ENCODE measurements around the gene ZNF790. TPM values are rescaled to one million over a fixed set of nuclear protein-coding genes. Genes with fewer than 3 reads are reported as not detected.

The ZNF790 gene
- total RNA-seq, 4 donors from 2014 or later, result 4.3 to 7.2 (median 6.1) TPM

DNA sequence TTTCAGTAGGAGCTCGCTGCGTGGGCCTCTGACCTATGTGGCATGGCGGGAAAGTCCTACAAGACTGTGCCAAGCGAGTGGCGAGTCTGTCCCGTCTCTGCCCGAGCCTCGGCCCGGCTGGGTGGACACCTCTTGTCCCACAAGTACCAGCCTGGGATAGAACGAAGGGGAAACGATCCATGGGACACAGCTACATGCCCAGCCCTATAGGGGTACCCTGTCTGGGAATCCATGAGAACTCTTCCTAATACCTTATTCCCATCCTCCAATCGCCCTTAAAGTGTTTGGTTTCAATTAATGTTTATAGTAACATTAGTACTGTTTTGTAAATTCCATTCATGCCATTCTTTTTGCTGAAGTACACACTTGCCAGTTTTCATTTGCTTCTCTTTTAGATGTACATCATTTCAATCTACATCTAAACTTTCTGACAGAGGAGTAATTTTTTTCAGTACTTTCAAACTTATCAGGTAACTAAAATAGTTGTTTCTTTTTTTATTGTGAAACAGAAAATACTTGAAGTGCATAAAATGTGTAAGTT, 667 bp upstream of the ZNF790 start:
- TF ChIP-seq, protein P1, sequence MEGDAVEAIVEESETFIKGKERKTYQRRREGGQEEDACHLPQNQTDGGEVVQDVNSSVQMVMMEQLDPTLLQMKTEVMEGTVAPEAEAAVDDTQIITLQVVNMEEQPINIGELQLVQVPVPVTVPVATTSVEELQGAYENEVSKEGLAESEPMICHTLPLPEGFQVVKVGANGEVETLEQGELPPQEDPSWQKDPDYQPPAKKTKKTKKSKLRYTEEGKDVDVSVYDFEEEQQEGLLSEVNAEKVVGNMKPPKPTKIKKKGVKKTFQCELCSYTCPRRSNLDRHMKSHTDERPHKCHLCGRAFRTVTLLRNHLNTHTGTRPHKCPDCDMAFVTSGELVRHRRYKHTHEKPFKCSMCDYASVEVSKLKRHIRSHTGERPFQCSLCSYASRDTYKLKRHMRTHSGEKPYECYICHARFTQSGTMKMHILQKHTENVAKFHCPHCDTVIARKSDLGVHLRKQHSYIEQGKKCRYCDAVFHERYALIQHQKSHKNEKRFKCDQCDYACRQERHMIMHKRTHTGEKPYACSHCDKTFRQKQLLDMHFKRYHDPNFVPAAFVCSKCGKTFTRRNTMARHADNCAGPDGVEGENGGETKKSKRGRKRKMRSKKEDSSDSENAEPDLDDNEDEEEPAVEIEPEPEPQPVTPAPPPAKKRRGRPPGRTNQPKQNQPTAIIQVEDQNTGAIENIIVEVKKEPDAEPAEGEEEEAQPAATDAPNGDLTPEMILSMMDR (IDR thresholded peaks at IDR 0.05; ENCODE audit: low read depth), result no peak

DNA sequence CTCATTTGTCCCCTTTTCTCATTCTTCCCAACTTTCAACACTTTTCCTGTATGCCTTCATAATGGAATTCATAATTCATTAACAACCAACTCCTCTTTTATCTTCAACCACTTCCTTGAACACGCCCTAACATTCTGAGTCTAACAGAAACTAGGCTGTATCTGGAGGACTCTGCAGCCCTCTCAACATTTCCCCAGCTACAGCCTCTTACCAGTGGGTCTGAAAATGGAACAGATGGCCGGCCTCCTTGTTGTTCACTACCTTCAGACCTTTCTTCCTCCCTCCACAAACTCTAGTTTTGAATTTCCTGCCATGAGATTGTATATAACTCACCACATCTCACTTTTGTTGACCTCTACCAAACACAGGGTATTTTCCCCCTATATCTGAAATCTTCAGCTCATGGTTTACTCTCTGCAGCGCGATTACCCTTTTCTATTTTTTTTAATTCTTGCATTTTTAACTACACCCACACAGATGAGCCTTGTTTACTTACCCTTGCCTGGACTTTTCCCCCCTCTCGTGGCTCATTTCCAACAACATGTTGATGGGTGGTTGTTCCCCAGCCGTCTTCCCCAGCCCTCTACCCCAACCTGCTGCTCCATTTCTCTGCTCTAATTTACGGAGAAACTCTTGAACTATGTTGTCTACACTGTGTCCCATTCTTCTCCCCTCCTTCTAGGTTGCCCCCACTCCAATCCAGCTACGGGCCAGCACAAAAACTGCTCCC, 846 bp downstream of the ZNF790 start:
- TF ChIP-seq, protein P1 (IDR thresholded peaks at IDR 0.05; ENCODE audit: low read depth), result no peak

DNA sequence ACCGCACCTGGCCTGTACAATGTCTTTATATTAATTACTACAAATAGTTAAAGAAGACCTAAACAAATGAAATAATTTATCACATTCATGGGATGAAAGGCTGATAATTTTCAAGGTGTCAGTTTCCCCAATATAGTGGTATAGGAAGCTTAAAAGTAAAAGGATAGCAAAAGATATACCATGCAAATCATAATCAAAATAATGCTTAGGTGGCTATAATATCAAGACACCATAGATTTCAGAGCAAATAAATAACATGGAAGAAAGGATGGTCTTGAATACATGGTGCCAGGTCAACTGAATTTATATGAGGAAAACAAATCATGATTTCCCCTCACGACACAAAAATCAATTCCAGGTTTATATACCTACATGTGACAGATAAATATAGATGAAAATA, 4.8 kb downstream of the ZNF790 start:
- TF ChIP-seq, protein P1 (IDR thresholded peaks at IDR 0.05; ENCODE audit: low read depth), result no peak

DNA sequence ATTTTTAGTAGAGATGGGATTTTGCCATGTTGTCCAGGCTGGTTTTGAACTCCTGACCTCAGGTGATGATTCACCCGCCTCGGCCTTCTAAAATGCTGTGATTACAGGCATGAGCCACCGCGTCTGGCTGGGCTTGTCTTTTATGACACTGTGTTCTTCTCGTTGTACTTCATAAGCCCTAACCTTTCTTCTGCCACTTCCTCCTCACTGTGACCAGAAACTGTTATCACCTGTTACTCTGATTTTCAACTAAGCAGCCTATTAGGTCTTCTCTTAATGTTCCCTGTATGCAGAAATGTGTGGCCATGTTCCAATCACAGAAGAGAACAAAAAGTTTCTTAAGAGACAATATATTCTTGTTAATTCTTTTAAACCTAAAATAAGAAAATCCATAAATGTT, 16.4 kb downstream of the ZNF790 start:
- TF ChIP-seq, protein P1 (IDR thresholded peaks at IDR 0.05; ENCODE audit: low read depth), result no peak

DNA sequence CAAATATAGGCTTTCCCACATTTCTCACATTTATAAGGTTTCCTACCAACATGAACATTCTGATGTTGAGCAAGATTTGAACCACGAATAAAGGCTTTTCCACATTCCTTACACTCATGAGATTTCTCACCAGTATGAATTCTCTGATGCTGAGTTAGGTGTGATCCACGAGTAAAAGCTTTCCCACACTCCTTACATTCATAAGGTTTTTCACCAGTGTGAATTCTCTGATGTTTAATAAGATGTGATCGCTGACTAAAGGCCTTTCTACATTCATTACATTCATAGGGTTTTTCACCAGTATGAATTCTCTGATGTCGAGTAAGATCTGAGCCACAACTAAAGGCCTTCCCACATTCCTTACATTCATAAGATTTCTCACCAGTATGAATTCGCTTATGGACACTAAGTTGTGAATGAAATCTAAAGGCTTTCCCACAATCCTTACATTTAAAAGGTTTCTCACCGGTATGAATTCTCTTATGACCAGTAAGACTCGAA, 19.0 kb downstream of the ZNF790 start:
- TF ChIP-seq, protein P1 (IDR thresholded peaks at IDR 0.05; ENCODE audit: low read depth), result no peak

DNA sequence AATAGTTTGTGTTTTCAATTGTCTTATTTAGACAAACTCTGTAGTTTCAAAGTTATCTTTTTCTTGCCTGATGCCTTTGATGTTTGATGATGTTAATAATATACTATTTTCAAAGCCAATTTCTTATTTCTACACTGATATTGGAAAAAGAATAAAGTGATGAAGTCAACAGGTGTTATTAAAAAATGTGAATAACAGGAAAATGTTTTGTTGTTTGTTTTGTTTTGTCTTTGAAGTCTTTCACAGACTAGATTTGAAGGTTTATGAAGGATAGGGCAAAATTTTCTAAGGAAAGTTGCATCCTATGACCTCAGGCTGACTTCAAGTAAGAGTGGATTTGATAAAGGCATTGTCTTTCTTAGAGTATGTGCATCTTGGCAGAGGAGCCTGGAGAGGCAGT, 31.2 kb downstream of the ZNF790 start:
- TF ChIP-seq, protein P1 (IDR thresholded peaks at IDR 0.05; ENCODE audit: low read depth), result no peak

DNA sequence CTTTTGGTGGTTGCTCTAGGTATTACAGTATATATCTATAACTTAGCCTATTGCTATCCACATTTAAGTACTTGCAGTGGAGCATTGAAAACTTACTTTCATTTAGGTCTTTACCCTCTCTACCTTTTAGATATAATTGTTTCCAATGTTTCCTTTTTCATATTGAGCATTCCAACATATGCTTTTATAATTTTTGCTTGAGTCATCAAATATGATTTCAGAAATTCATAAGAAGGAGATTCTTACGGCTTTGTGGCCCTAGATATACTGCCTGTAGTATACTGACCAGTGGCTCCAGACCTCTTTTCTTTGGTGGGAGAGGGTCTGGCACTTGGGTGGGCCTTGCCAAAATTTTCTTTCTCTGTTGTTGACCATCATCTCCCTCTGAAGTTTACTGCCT, 32.8 kb downstream of the ZNF790 start:
- TF ChIP-seq, protein P1 (IDR thresholded peaks at IDR 0.05; ENCODE audit: low read depth), result no peak
